Gastroesophageal sphincter (tissue), 4 donors: ENCODE data around the gene ECHDC3. TPM values are rescaled to one million over a fixed set of nuclear protein-coding genes. Genes with fewer than 3 reads are reported as not detected.

Source experiments
- ATAC-seq: fragments of 150-250 bp; one replicate; pipeline ENCODE4 v1.9.1; 2016; ENCODE audit warnings: mild to moderate bottlenecking, moderate library complexity
- H3K27ac ChIP-seq, 4 donors: fragments of 200-600 bp; sonication (generic) in 3 of 4; 1 replicate in 3 of 4; 2 replicates in 1 of 4; pipeline ENCODE4 v1.5.1; 2016 to 2019
- H3K27me3 ChIP-seq: fragments of 200-600 bp; sonication (generic); one replicate; pipeline ENCODE4 v1.5.1; 2019
- H3K36me3 ChIP-seq, 2 donors: fragments of 200-600 bp; sonication (generic); one replicate each; pipeline ENCODE4 v1.5.1; 2019; ENCODE audit warnings: control low read depth in 1 of 2
- H3K4me1 ChIP-seq, 3 donors: fragments of 200-600 bp; sonication (generic); 1 replicate in 2 of 3; 2 replicates in 1 of 3; pipeline ENCODE4 v1.5.1; 2016 to 2019; ENCODE audit warnings: control low read depth in 2 of 3
- H3K4me3 ChIP-seq, 2 donors: fragments of 200-600 bp; sonication (generic); one replicate each; pipeline ENCODE4 v1.5.1; 2019; ENCODE audit warnings: mild to moderate bottlenecking in 1 of 2, moderate library complexity in 1 of 2
- H3K9me3 ChIP-seq, 3 donors: fragments of 200-600 bp; sonication (generic); one replicate each; pipeline ENCODE4 v1.5.1; 2017 to 2019; ENCODE audit warnings: control low read depth in 2 of 3
- CTCF ChIP-seq, 4 experiments: fragments of 200-600 bp in 2 of 4; fragments of 450-650 bp in 2 of 4; sonication (generic) in 1 of 4; IDR thresholded peaks; one replicate each; pipeline ENCODE4 v1.5.1; 2017 to 2019; ENCODE audit warnings: antibody characterized with exemption in 4 of 4, mild to moderate bottlenecking in 2 of 4, moderate library complexity in 2 of 4
- EP300 ChIP-seq: sonication (generic); formaldehyde crosslinking; IDR thresholded peaks from one replicate; pipeline ENCODE4 v1.6.1; 2017; ENCODE audit warnings: antibody characterized with exemption, mild to moderate bottlenecking
- POLR2A ChIP-seq, 2 donors: fragments of 450-650 bp; IDR thresholded peaks; one replicate each; pipeline ENCODE4 v1.6.1; 2017; ENCODE audit warnings: antibody characterized with exemption in 2 of 2, mild to moderate bottlenecking in 2 of 2, moderate library complexity in 1 of 2
- POLR2AphosphoS5 ChIP-seq: sonication (generic); formaldehyde crosslinking; IDR thresholded peaks from one replicate; pipeline ENCODE4 v1.6.1; 2017; ENCODE audit warnings: antibody characterized with exemption
- WGBS, 2 donors: methylation state at CpG; one replicate each; pipeline ENCODE4 v1.1.5; 2018; ENCODE audit warnings: low coverage in 1 of 2; 5-methylcytosine and 5-hydroxymethylcytosine counted together
- total RNA-seq, 4 donors: library from RNA; depleted of rRNA; stranded (reverse); fragments of >200 nt; gene quantifications; one replicate each; pipeline ENCODE4 v1.1.0, GENCODE V29; 2016

The ECHDC3 gene
- total RNA-seq, 4 donors from 2014 or later, result 7.3 to 19.3 (median 14.0) TPM

GRCh38 chr10:11699550-11700097, 42.6 kb upstream of the ECHDC3 start:
- TF ChIP-seq CTCF (IDR thresholded peaks at IDR 0.05) (no peak), POLR2AphosphoS5 (no peak)
- Histone ChIP-seq H3K4me1 (no peaks in the 10 kb centered on the region), H3K9me3 (no peaks in the 10 kb centered on the region), H3K27me3 (no peaks in the 10 kb centered on the region), H3K4me3 (no peak overlapping the region), H3K27ac (no peak overlapping the region), H3K36me3 (no peaks in the 10 kb centered on the region)
- 60 to 94% methylated on average over 4 to 5 of the region's 14 CpGs for WGBS, 2 donors
- no peak for ATAC-seq

GRCh38 chr10:11700539-11700938, 41.6 kb upstream of the ECHDC3 start:
- no peaks in the 10 kb centered on the region for H3K27me3 ChIP-seq
- no peak overlapping the region for H3K4me3 ChIP-seq
- H3K27ac ChIP-seq, result no peak overlapping the region
- 89 to 98% methylated on average over 6 of the region's 6 CpGs for WGBS, 2 donors
- H3K4me1 ChIP-seq, result no peaks in the 10 kb centered on the region
- TF ChIP-seq POLR2A (IDR thresholded peaks at IDR 0.05) (no peak), CTCF (IDR thresholded peaks at IDR 0.05) (no peak), POLR2AphosphoS5 (no peak), EP300 (no peak)
- H3K36me3 ChIP-seq, result no peaks in the 10 kb centered on the region
- ATAC-seq, result no peak
- no peaks in the 10 kb centered on the region for H3K9me3 ChIP-seq

GRCh38 chr10:11701451-11702095, 40.6 kb upstream of the ECHDC3 start:
- no peak for TF ChIP-seq CTCF (IDR thresholded peaks at IDR 0.05)
- TF ChIP-seq EP300, result no peak
- no peak for TF ChIP-seq POLR2AphosphoS5
- TF ChIP-seq POLR2A (IDR thresholded peaks at IDR 0.05), result no peak
- Histone ChIP-seq H3K36me3 (no peaks in the 10 kb centered on the region), H3K9me3 (no peaks in the 10 kb centered on the region), H3K27ac (no peak overlapping the region), H3K27me3 (no peaks in the 10 kb centered on the region), H3K4me1 (no peaks in the 10 kb centered on the region), H3K4me3 (no peak overlapping the region)
- 79% methylated on average over 4 to 6 of the region's 6 CpGs for WGBS, 2 donors
- ATAC-seq, result no peak

DNA sequence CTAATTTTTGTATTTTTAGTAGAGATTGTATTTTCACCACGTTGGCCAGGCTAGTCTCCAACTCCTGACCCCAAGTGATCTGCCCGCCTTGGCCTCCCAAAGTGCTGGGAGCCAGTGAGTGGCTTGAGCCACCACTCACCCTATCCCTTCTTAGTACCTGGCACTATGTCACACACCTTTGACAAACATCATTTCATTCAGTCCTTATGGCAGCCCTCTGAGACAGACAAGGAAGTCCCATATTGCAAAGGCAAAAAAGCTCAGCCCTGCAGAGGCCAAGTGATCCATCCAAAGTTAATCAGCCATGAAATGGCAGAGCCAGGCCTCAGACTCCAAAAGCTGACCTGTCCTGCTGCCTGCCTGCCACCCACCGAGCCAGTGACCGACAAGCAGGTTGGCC, 39.9 kb upstream of the ECHDC3 start:
- H3K27me3 ChIP-seq, result no peaks in the 10 kb centered on the region
- ATAC-seq, result no peak
- no peak overlapping the region for H3K4me3 ChIP-seq
- TF ChIP-seq POLR2AphosphoS5 (no peak), EP300 (no peak)
- H3K4me1 ChIP-seq, result no peaks in the 10 kb centered on the region
- 83% methylated on average over 4 of the region's 4 CpGs; no CpG with 5 or more reads in 1 of the 2 donors for WGBS, 2 donors
- H3K9me3 ChIP-seq, result no peaks in the 10 kb centered on the region
- H3K27ac ChIP-seq, result no peak overlapping the region
- no peaks in the 10 kb centered on the region for H3K36me3 ChIP-seq

DNA sequence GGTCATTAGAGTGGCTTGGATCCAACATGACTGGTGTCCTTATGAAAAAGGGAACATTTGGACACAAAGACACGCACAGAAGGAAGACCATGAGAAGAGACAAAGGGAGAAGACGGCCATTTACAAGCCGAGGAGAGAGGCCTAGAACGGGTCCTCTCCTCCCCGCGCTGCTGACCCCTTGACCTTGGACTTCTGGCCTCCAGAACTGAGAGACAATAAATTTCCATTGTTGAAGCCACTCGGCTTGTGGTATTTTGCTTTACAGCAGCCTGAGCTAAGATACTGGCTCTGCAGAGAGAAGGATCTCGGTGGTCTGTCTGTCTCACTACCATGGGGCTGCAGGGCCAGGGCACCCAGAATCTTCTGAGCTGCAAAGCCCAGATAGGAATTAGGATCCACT, 38.1 kb upstream of the ECHDC3 start:
- no peak for ATAC-seq
- Histone ChIP-seq H3K9me3 (no peaks in the 10 kb centered on the region), H3K4me3 (no peak overlapping the region), H3K27ac (no peak overlapping the region), H3K27me3 (no peaks in the 10 kb centered on the region), H3K4me1 (no peaks in the 10 kb centered on the region), H3K36me3 (no peaks in the 10 kb centered on the region)
- no peak for TF ChIP-seq POLR2A (IDR thresholded peaks at IDR 0.05)
- TF ChIP-seq CTCF (IDR thresholded peaks at IDR 0.05), result no peak
- TF ChIP-seq POLR2AphosphoS5, result no peak
- TF ChIP-seq EP300, result no peak
- 66 to 72% methylated on average over 6 of the region's 8 CpGs for WGBS, 2 donors
